ENCODE results near the gene CAMSAP1.

GRCh38 chr9:135794057-135794335, 113.3 kb downstream of the CAMSAP1 start:
- no peak for TF ChIP-seq CTCF (IDR thresholded peaks at IDR 0.05)
- no peak for TF ChIP-seq POLR2A (IDR thresholded peaks at IDR 0.05)

Data from esophagus squamous epithelium (tissue), 4 donors.